GM12878 (cell line): ENCODE data around the gene CTIF. TPM values are rescaled to one million over a fixed set of nuclear protein-coding genes. Genes with fewer than 3 reads are reported as not detected.

Experiments used
- ATAC-seq: fragments of 200-7000 bp; cut with Tn5 transposase; 3 replicates; pipeline ENCODE4 v1.9.1; 2020; ENCODE audit warnings: mild to moderate bottlenecking, moderate library complexity
- BruUV-seq: library from RNA; stranded (reverse); fragments of 400-500 nt; replicated peaks from 2 replicates; lab custom pipeline; 2021; lab: Mats Ljungman, UMichigan
- CTCF ChIA-PET: fragments of 300-600 bp; sonication (Branson Sonifier 250); formaldehyde crosslinking; extraction: SDS; loops from one replicate; lab custom pipeline; 2021; ENCODE audit warnings: inconsistent platforms; lab: Yijun Ruan, JAX
- POLR2A ChIA-PET: fragments of 350-600 bp; formaldehyde crosslinking; extraction: SDS; loops from one replicate; lab custom pipeline; 2021; ENCODE audit warnings: inconsistent platforms; lab: Charles Lee
- RAD21 ChIA-PET: fragments of 300-600 bp; sonication (Branson Sonifier 250); formaldehyde crosslinking; loops from one replicate; lab custom pipeline; 2023; ENCODE audit warnings: antibody characterized with exemption; ENCODE audit not compliant: unreplicated experiment; lab: Charles Lee
- SMC1A ChIA-PET: fragments of 300-600 bp; sonication (Branson Sonifier 250); formaldehyde crosslinking; loops from one replicate; lab custom pipeline; 2023; ENCODE audit not compliant: unreplicated experiment, uncharacterized antibody; lab: Charles Lee
- DNase-seq: peaks from one replicate; pipeline ENCODE4 v3.0.0-alpha.2; 2011; ENCODE audit warnings: low read depth, low spot score
- FAIRE-seq: peaks from 3 replicates; lab custom pipeline; 2011; peaks lifted over from hg19 to GRCh38; lab: Jason Lieb, UNC
- H2AFZ ChIP-seq: 2 replicates; pipeline ENCODE4 v1.6.0; 2011; ENCODE audit warnings: low read depth, low read length, control low read depth; ENCODE audit not compliant: control insufficient read depth
- H3K27ac ChIP-seq: 2 replicates; pipeline ENCODE4 v1.5.1; 2011; ENCODE audit warnings: control low read depth; ENCODE audit not compliant: control insufficient read depth, insufficient read depth
- H3K27me3 ChIP-seq, 2 experiments: replicated peaks in 1 of 2; 2 replicates each; pipeline versions ENCODE4 v1.6.0 to v1.6.1; 2011; ENCODE audit warnings: low read length in 1 of 2; ENCODE audit not compliant: control insufficient read depth in 2 of 2, insufficient read depth in 2 of 2
- H3K36me3 ChIP-seq, 2 experiments: 2 replicates each; pipeline ENCODE4 v1.5.1; 2011; ENCODE audit warnings: low read length in 1 of 2; ENCODE audit not compliant: control insufficient read depth in 2 of 2, insufficient read depth in 2 of 2
- H3K4me1 ChIP-seq: 2 replicates; pipeline ENCODE4 v1.6.1; 2011; ENCODE audit warnings: mild to moderate bottlenecking, low read length, moderate library complexity, mixed read lengths; ENCODE audit not compliant: control insufficient read depth, insufficient read depth
- H3K4me2 ChIP-seq: 2 replicates; pipeline ENCODE4 v1.6.0; 2011; ENCODE audit warnings: control low read depth; ENCODE audit not compliant: control insufficient read depth, insufficient read depth
- H3K4me3 ChIP-seq: fragments of 200-600 bp; sonication (generic); 2 replicates; pipeline ENCODE4 v1.5.1; 2016
- H3K79me2 ChIP-seq: 2 replicates; pipeline ENCODE4 v1.6.0; 2011; ENCODE audit warnings: low read length; ENCODE audit not compliant: control insufficient read depth, insufficient read depth
- H3K9ac ChIP-seq: 2 replicates; pipeline ENCODE4 v1.8.0; 2011; ENCODE audit warnings: low read length, control low read depth, mixed read lengths; ENCODE audit not compliant: control insufficient read depth, insufficient read depth
- H3K9me3 ChIP-seq: replicated peaks from 3 replicates; pipeline ENCODE4 v1.5.1; 2011; ENCODE audit warnings: mild to moderate bottlenecking, low read length; ENCODE audit not compliant: control insufficient read depth, insufficient read depth
- H4K20me1 ChIP-seq: 2 replicates; pipeline ENCODE4 v1.6.0; 2011; ENCODE audit not compliant: control insufficient read depth, insufficient read depth
- CBX3 ChIP-seq: fragments of 200-600 bp; sonication (generic); IDR thresholded peaks from 2 replicates; pipeline ENCODE4 v1.6.1; 2016; ENCODE audit warnings: low read depth, borderline replicate concordance
- EED ChIP-seq: sonication (generic); IDR thresholded peaks from 2 replicates; pipeline ENCODE4 v1.6.1; 2016; ENCODE audit warnings: antibody characterized with exemption, low read depth
- FOXM1 ChIP-seq: IDR thresholded peaks from 2 replicates; pipeline ENCODE4 v1.6.1; 2012; ENCODE audit warnings: low read depth, mild to moderate bottlenecking, inconsistent platforms, low read length, moderate library complexity
- GABPA ChIP-seq: IDR thresholded peaks from 2 replicates; pipeline ENCODE4 v1.6.1; 2014; ENCODE audit warnings: antibody characterized with exemption, low read depth, mild to moderate bottlenecking, inconsistent platforms
- GATAD2B ChIP-seq: fragments of 450-650 bp; conservative IDR thresholded peaks from 2 replicates; pipeline ENCODE4 v1.6.1; 2017; ENCODE audit warnings: low read depth, mild to moderate bottlenecking, moderate library complexity
- IRF4 ChIP-seq: IDR thresholded peaks from 2 replicates; pipeline ENCODE4 v1.6.1; 2011; ENCODE audit warnings: low read depth, low read length
- KDM1A ChIP-seq: fragments of 200-600 bp; sonication (generic); IDR thresholded peaks from 2 replicates; pipeline ENCODE4 v1.6.1; 2016; ENCODE audit warnings: borderline replicate concordance
- MXI1 ChIP-seq: fragments of 150-350 bp; IDR thresholded peaks from 2 replicates; pipeline ENCODE4 v1.6.1; 2011; ENCODE audit warnings: low read depth, mild to moderate bottlenecking, inconsistent platforms, low read length, improper control_type of control experiment
- MYB ChIP-seq: fragments of 150-350 bp; IDR thresholded peaks from 2 replicates; pipeline ENCODE4 v1.6.1; 2014; ENCODE audit warnings: mild to moderate bottlenecking, low read depth, low read length, borderline replicate concordance
- NBN ChIP-seq: fragments of 450-650 bp; IDR thresholded peaks from 2 replicates; pipeline ENCODE4 v1.6.1; 2016
- NFXL1 ChIP-seq: fragments of 450-650 bp; IDR thresholded peaks from 2 replicates; pipeline ENCODE4 v1.6.1; 2017; ENCODE audit warnings: antibody characterized with exemption, mild to moderate bottlenecking, borderline replicate concordance
- NR2C1 ChIP-seq: fragments of 450-650 bp; IDR thresholded peaks from 2 replicates; pipeline ENCODE4 v1.6.1; 2017; ENCODE audit warnings: antibody characterized with exemption, mild to moderate bottlenecking, moderate library complexity
- SMC3 ChIP-seq: IDR thresholded peaks from 2 replicates; pipeline ENCODE4 v1.6.1; 2011; ENCODE audit warnings: low read length, improper control_type of control experiment, borderline replicate concordance
- ZNF217 ChIP-seq: fragments of 450-650 bp; IDR thresholded peaks from 2 replicates; pipeline ENCODE4 v1.6.1; 2017; ENCODE audit warnings: antibody characterized with exemption, mild to moderate bottlenecking
- ZSCAN29 ChIP-seq: fragments of 450-650 bp; IDR thresholded peaks from 2 replicates; pipeline ENCODE4 v1.6.1; 2017; ENCODE audit warnings: mild to moderate bottlenecking, moderate library complexity
- ZZZ3 ChIP-seq: IDR thresholded peaks from 2 replicates; pipeline ENCODE4 v1.6.1; 2011; ENCODE audit warnings: low read depth; ENCODE audit not compliant: control insufficient read depth, insufficient read length
- WGBS: methylation state at CpG from one replicate; pipeline ENCODE4 v1.1.6; 2016; ENCODE audit warnings: low lambda C conversion rate; ENCODE audit not compliant: insufficient replicate concordance, insufficient coverage; ENCODE audit errors: missing lambda C conversion rate; 5-methylcytosine and 5-hydroxymethylcytosine counted together
- in situ Hi-C: fragments of 300-500 bp; cut with MboI; formaldehyde crosslinking; loops from 9 replicates; pipeline ENCODE4 v1.14.3; 2018; ENCODE audit warnings: mixed read lengths
- intact Hi-C: fragments of 100-400 bp; cut with micrococcal nuclease; formaldehyde crosslinking; loops from one replicate; pipeline ENCODE4 v1.14.2; 2022; ENCODE audit not compliant: unreplicated experiment
- polyA plus RNA-seq, 11 experiments: library from polyadenylated mRNA; depleted of rRNA in 4 of 11; unstranded in 6 of 11; stranded (reverse) in 5 of 11; fragments of >200 nt; fragmentation: Nextera tagmentation in 4 of 11; fragmentation: Illumina TruSeq in 1 of 11; extraction: Ambion mirVana in 4 of 11; extraction: Trizol in 1 of 11; gene quantifications; 1 replicate in 1 of 11; 2 replicates in 10 of 11; pipeline versions ENCODE4 v1.2.1 to v1.2.3, GENCODE V29; 2011 to 2016; ENCODE audit warnings: inconsistent platforms in 2 of 11, missing spikeins in 2 of 11, low read depth in 1 of 11
- total RNA-seq, 4 experiments: library from RNA; depleted of rRNA in 3 of 4; stranded (reverse); fragments of >200 nt in 3 of 4; fragmentation: Illumina TruSeq in 1 of 4; extraction: Trizol in 1 of 4; gene quantifications; 2 replicates each; pipeline versions ENCODE4 v1.2.1 to v1.2.3, GENCODE V29; 2013 to 2021
- TF ChIP-seq, protein P1 (sequence below): IDR thresholded peaks from 2 replicates; pipeline ENCODE4 v1.6.1; 2011; ENCODE audit warnings: borderline replicate concordance, low read depth, mild to moderate bottlenecking, moderate library complexity, low read length; ENCODE audit not compliant: insufficient read depth, poor library complexity, severe bottlenecking
- TF ChIP-seq, protein P2 (sequence below): IDR thresholded peaks from 2 replicates; pipeline ENCODE4 v1.6.1; 2011; ENCODE audit warnings: low read depth, mild to moderate bottlenecking, low read length, moderate library complexity, borderline replicate concordance; ENCODE audit errors: extremely low read depth
- TF ChIP-seq, protein P3 (sequence below): fragments of 450-650 bp; IDR thresholded peaks from 2 replicates; pipeline ENCODE4 v1.6.1; 2018; ENCODE audit warnings: mild to moderate bottlenecking, low read depth, moderate library complexity; ENCODE audit not compliant: partially characterized antibody

Gene CTIF
- total and polyA plus RNA-seq, 10 of the 15 experiments (the other 5 are each of a cell fraction or from before 2014, with no cell fraction given) = 0.06 to 11.6 (median 2.5) TPM

- Histone ChIP-seq H3K4me2 (no peak overlapping the region), H3K36me3 (no peaks in the 10 kb centered on the region), H3K4me3 (no peak overlapping the region), H3K4me1 (peaks cover 5% of the 10 kb centered on the region), H4K20me1 (no peaks in the 10 kb centered on the region), H2AFZ (no peak overlapping the region), H3K27ac (no peak overlapping the region), H3K9me3 (no peaks in the 10 kb centered on the region), H3K79me2 (no peaks in the 10 kb centered on the region), H3K9ac (no peak overlapping the region), H3K27me3 (no peaks in the 10 kb centered on the region)
- CTCF ChIA-PET = interaction anchor here (3.4 kb wide), 1 partner anchor 96 kb away, joined by 15 read pairs; no protein-coding TSS in a partner anchor
- RAD21 ChIA-PET = no interaction called here
- SMC1A ChIA-PET = no interaction called here
- in situ Hi-C loops (loop anchor here (25.0 kb wide), 1 partner anchor 732 kb away; no protein-coding TSS in a partner anchor), intact Hi-C loops (no loop called here)
- no peak for DNase-seq
- TF ChIP-seq, protein P1, sequence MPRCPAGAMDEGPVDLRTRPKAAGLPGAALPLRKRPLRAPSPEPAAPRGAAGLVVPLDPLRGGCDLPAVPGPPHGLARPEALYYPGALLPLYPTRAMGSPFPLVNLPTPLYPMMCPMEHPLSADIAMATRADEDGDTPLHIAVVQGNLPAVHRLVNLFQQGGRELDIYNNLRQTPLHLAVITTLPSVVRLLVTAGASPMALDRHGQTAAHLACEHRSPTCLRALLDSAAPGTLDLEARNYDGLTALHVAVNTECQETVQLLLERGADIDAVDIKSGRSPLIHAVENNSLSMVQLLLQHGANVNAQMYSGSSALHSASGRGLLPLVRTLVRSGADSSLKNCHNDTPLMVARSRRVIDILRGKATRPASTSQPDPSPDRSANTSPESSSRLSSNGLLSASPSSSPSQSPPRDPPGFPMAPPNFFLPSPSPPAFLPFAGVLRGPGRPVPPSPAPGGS = no peak
- TF ChIP-seq KDM1A = no peak
- no peak for TF ChIP-seq NBN
- no peak for TF ChIP-seq MXI1
- no peak for TF ChIP-seq NFXL1
- TF ChIP-seq ZNF217 = no peak
- TF ChIP-seq ZZZ3 = no peak
- TF ChIP-seq ZSCAN29 = no peak
- no peak for TF ChIP-seq NR2C1
- no peak for TF ChIP-seq FOXM1
- TF ChIP-seq, protein P2, sequence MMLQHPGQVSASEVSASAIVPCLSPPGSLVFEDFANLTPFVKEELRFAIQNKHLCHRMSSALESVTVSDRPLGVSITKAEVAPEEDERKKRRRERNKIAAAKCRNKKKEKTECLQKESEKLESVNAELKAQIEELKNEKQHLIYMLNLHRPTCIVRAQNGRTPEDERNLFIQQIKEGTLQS = no peak
- TF ChIP-seq MYB = no peak
- no peak for TF ChIP-seq EED
- no peak for TF ChIP-seq GABPA
- no peak for TF ChIP-seq GATAD2B
- TF ChIP-seq CBX3 = no peak
- no peak for TF ChIP-seq IRF4
- TF ChIP-seq SMC3 = no peak
- TF ChIP-seq, protein P3, sequence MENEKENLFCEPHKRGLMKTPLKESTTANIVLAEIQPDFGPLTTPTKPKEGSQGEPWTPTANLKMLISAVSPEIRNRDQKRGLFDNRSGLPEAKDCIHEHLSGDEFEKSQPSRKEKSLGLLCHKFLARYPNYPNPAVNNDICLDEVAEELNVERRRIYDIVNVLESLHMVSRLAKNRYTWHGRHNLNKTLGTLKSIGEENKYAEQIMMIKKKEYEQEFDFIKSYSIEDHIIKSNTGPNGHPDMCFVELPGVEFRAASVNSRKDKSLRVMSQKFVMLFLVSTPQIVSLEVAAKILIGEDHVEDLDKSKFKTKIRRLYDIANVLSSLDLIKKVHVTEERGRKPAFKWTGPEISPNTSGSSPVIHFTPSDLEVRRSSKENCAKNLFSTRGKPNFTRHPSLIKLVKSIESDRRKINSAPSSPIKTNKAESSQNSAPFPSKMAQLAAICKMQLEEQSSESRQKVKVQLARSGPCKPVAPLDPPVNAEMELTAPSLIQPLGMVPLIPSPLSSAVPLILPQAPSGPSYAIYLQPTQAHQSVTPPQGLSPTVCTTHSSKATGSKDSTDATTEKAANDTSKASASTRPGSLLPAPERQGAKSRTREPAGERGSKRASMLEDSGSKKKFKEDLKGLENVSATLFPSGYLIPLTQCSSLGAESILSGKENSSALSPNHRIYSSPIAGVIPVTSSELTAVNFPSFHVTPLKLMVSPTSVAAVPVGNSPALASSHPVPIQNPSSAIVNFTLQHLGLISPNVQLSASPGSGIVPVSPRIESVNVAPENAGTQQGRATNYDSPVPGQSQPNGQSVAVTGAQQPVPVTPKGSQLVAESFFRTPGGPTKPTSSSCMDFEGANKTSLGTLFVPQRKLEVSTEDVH = no peak
- FAIRE-seq = no peak
- BruUV-seq = no TSS peak
- no peak for ATAC-seq
- 88% methylated on average over 23 of the region's 23 CpGs for WGBS
- POLR2A ChIA-PET = no interaction called here
Observed at GRCh38 chr18:48680339-48681250, 141.8 kb downstream of the CTIF start.
